ENCODE results near the gene RAB37. TPM values are rescaled to one million over a fixed set of nuclear protein-coding genes. Genes with fewer than 3 reads are reported as not detected.

The RAB37 gene
- total RNA-seq, 1 donor from 2014 or later: 1.1 TPM

DNA sequence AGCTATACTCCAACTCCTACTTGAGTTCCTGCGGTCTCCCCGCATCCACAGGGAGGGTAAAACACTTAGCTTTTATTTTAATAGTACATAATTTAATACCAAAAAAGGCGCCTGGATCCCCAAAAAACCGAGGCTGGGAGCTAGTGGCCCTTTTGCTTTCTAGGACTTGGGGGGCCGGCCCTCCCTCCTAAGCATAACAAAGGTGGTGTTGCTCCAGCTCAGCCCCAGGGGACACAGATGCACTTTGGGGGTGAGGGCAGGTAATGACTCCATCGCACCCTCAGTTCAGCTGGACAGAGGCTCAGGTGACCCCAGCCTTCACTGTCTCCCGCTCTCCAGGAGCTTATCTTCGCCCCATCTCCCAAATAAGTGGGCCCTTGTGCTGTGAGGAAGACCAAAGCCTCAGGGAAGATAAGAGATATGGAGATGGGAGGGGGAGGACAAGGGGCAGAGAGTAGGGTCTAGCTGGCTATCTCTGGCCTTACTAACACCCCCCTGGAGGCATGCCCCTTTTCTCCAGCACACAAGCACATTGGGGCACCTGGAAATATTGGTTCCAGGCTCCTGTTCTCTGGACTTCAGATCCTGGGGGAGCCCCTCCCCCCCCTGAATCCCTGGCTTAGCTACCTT is 8.6 kb downstream of the RAB37 start:
- no peak for DNase-seq

- DNase-seq: no peak
Measured at GRCh38 chr17:74746376-74746775, 9.3 kb downstream of the RAB37 start.

DNA sequence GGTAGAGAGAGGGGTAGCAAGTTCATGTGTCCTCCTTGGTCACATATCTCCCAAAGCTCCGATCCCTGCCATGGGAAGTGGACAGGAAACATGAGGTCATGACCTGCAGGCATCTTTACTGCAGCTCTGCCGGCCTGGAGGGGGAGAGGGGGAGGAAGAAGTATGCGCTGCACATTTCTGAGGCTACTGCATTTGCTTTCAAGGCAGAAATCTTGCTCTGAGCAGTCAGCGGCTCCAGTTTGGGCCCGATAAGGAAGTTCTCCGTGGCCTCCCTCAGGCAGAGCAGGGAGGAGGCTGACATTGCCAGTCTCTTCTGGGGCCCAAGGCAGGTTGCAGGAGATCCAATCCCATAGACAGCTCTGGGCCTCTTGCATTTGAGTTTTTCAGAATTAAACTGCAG is 9.9 kb downstream of the RAB37 start:
- DNase-seq: no peak

DNA sequence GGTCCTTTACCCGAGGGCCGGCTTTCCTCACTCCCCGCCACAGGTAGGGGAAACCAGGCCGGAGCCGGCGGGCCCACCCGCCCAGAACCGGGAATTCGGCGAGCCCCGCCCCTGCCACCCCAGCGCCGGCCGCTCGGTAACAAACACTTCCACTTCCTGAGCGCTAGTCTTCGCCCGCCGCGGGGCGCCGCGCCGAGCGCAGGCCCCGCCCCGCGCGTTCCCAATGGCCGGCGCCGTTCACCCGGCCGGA is 11.1 kb downstream of the RAB37 start:
- DNase-seq: no peak

DNA sequence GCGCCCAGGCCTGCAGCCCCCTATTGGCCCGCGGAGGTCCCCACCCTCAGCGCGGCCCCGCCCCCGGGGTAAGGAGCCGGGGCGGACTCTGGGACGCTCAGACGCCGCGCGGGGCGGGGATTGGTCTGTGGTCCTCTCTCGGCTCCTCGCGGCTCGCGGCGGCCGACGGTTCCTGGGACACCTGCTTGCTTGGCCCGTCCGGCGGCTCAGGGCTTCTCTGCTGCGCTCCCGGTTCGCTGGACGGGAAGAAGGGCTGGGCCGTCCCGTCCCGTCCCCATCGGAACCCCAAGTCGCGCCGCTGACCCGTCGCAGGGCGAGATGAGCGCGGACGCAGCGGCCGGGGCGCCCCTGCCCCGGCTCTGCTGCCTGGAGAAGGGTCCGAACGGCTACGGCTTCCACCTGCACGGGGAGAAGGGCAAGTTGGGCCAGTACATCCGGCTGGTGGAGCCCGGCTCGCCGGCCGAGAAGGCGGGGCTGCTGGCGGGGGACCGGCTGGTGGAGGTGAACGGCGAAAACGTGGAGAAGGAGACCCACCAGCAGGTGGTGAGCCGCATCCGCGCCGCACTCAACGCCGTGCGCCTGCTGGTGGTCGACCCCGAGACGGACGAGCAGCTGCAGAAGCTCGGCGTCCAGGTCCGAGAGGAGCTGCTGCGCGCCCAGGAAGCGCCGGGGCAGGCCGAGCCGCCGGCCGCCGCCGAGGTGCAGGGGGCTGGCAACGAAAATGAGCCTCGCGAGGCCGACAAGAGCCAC is 11.6 kb downstream of the RAB37 start, which contains the start of gene NHERF1:
TSS of gene NHERF1 (plus strand) at position 100 of the 750 bp plus-strand sequence. CDS start at position 319, 219 bp downstream.
- peak; percentile 82 for DNase-seq

DNA sequence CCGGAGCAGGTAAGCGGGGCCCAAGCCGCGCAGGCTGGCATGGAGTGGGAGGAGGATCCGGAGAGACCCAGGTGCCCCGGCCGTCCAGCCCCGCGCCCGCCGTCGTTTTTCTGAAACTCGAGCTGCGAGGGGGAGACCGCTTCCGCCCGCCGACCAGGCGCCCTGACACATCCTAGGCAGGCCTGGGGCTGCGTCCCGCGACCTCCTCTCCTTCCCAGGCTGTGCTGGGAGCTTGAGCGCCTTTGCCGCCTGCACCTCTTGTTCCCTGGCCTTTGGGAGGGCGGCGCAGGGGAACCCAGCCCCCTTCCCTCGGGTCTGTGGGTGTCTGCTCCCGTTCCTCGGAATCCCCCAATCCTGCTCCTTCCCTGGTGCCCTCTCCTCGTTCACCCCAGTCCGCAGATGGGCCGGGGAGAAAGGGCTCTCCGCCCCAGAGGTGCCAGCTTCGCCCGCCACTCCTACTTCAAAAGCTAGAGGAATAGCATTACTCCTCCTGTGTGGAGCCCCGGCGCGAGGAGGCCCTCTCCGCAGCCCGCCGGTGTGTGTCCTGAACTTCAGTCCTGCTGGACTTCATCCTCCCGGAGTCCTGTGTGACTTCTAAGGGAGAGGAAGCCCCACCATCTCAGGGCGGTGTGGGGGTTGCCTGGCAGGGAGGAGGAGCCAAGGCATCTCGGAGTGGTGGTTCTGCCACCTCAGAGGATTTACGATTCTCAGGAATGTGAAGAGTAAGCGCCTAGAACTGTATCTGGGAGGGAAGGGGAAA is 12.4 kb downstream of the RAB37 start:
- no peak for DNase-seq

GRCh38 chr17:74750039-74750326 is 12.9 kb downstream of the RAB37 start:
- no peak for DNase-seq

GRCh38 chr17:74750327-74751069 is 13.4 kb downstream of the RAB37 start:
- no peak for DNase-seq

- DNase-seq: no peak
Measured at GRCh38 chr17:74752415-74752814, 15.4 kb downstream of the RAB37 start.

- no peak for DNase-seq
Measured at GRCh38 chr17:74752822-74753401, 15.9 kb downstream of the RAB37 start.

- DNase-seq: no peak
Measured at GRCh38 chr17:74754832-74755231, 17.8 kb downstream of the RAB37 start.

- DNase-seq: no peak
Measured at GRCh38 chr17:74755533-74755932, 18.5 kb downstream of the RAB37 start.

DNA sequence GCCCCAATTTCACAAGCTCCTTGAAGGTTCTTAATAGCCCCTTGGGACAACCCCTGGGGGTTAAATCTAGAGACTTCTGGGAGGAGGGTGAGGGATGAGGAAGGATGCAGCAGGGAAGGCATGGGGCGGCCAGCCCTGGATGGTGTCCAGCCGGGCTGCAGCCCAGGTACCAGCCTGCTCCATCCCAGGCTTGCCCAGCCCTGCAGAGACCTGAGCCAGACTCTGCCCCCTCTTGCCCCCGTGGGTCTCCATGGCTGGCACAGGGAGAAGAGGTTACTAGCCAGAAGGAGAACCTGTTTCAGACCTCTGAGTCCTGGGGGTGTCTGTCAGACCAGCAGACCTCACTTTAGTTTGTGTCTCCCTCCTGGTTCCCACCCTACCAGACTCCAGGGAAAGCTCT is 19.8 kb downstream of the RAB37 start:
- DNase-seq: no peak

GRCh38 chr17:74757502-74757901 is 20.4 kb downstream of the RAB37 start:
- DNase-seq: no peak

- DNase-seq: no peak
Measured at GRCh38 chr17:74757931-74758847, 21.1 kb downstream of the RAB37 start.

DNA sequence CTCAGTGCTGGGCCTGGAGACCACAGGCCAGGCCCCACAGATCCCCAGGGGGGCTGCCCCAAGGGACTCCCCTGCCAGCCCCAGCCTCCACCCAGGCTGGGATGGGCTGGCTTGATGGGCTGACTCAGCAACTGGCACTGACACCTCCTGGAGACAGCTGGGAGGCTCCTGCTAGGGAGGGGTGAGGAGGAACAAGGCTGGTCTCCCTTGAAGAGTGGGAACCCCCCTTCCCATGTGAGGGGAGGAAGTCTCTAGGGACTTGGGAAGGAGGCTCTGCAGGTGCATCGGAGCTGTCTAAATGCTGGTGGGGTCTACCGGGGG is 21.8 kb downstream of the RAB37 start:
- no peak for DNase-seq

- DNase-seq: no peak
Measured at GRCh38 chr17:74759243-74759801, 22.3 kb downstream of the RAB37 start.

DNA sequence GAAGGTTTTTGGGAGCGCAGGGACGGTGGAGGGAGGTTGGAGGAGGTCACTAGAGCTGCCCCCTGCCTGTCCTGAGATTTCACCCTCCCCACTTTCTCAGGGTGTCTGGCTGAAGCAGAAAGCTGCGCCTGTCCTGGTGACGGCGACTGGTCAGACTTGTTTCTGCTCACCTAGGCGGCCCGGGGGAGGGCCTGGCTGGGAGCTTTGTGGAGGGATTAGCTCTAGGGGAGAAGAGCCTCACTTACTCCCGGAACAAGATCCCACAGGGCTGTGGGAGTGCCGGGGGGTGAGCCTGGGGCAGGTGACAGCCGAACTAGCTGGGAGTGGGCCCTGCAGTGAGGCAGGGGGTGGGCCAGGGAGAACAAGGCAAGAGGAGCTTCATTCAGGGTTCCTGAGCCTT is 22.9 kb downstream of the RAB37 start:
- DNase-seq: no peak

- no peak for DNase-seq
Measured at GRCh38 chr17:74760404-74761105, 23.5 kb downstream of the RAB37 start.

DNA sequence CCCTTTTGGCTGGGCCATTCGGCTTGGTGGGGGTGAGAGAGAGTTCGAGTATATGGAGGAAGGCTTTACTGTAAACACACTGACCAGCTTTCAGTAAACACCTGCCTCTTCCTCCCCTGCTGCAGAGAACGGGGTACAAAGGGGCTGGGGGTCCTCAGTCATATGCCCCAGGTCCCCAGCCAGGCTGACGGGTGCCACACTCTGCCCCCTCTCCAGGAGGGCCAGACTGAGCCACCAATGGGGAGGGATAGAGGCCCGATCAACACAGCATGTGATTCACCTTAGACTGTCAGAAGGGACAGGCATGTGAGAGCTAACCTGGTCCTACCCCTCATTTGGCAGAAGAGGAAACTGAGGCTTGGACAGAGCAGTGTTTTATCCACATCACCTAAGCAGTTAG is 24.4 kb downstream of the RAB37 start:
- DNase-seq: no peak

DNA sequence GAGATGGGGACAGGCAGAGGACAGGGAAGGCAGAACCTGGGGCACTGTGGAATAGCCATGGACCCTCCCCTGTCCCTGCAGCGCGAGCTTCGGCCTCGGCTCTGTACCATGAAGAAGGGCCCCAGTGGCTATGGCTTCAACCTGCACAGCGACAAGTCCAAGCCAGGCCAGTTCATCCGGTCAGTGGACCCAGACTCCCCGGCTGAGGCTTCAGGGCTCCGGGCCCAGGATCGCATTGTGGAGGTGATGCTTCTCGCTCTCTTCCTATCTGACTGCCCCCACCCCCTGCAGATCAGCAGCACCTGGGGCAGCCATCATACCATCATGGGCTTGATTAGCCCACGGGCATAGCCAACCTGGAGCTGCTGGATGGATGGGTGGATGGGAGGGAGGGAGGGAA is 24.9 kb downstream of the RAB37 start:
- no peak for DNase-seq
